ENCODE data around the gene ACBD5.
"Not testable (repeated sequence)": the region's sequence is repeated elsewhere in the genome, so short reads cannot be mapped to it uniquely, and the experiment has no call there.

The ACBD5 gene

GRCh38 chr10:27241010-27241651, 534 bp upstream of the ACBD5 start:
- DNase-seq, result peak; percentile 45

DNA sequence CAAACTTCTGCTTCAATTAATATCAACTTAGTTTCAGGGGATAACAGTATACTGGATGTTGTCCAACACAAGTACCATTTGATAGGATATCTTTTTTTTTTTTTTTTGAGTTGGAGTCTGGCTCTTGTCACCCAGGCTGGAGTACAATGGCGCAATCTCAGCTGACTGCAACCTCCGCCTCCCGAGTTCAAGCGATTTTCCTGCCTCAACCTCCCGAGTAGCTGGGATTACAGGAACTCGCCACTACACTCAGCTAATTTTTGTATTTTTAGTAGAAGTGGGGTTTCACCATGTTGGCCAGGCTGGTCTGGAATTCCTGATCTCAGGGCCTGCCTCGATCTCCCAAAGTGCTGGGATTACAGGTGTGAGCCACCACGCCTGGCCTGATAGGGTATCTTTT, 3.1 kb downstream of the ACBD5 start:
- DNase-seq, result not testable (repeated sequence)

DNA sequence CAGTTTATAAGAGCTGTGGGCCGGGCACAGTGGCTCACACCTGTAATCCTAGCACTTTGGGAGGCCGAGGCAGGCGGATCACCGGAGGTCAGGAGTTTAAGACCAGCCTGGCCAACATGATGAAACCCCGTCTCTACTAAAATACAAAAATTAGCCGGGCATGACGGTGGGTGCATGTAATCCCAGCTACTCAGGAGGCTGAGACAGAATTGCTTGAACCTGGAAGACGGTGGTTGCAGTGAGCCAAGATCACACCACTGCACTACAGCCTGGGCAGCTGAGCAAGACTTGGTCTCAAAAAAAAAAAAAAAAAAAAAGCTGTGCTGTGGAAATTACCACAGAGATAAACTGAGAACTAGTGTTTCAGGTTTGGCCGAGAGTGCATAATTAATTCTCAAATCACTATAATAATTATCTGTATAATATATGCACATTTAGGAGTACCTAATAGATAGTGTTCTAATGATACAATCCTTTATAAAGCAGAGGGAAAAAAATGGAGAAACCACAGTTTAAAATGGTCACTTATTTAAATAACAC, 3.9 kb downstream of the ACBD5 start:
- DNase-seq, result not testable (repeated sequence)

- DNase-seq, result no peak
These were observed 4.9 kb downstream of the ACBD5 start for GRCh38 chr10:27235706-27236105.

- no peak for DNase-seq
These were observed 10.6 kb downstream of the ACBD5 start for GRCh38 chr10:27230022-27230421.

GRCh38 chr10:27225642-27226257, 14.8 kb downstream of the ACBD5 start:
- no peak for DNase-seq

GRCh38 chr10:27225011-27225590, 15.5 kb downstream of the ACBD5 start:
- DNase-seq, result no peak

GRCh38 chr10:27223964-27224363, 16.6 kb downstream of the ACBD5 start:
- DNase-seq, result peak; percentile 4

DNA sequence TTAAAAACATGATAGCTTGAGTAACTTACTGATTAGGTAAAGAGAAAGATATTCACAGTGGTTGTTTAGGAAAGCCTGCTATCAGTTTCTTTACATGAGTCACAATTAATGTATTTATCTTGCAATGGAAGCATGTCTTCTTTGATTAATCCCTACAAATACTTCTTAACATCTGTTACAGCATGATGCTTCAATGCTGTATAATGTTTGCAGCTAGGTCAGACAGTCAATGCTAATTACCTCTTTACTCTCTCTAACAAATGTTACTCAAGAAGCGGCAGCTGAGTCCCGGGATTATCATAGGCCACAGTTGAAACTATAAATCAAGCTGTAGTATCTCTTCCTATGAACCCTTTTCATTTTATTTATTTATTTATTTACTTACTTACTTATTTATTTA, 33.2 kb downstream of the ACBD5 start:
- no peak for DNase-seq

DNA sequence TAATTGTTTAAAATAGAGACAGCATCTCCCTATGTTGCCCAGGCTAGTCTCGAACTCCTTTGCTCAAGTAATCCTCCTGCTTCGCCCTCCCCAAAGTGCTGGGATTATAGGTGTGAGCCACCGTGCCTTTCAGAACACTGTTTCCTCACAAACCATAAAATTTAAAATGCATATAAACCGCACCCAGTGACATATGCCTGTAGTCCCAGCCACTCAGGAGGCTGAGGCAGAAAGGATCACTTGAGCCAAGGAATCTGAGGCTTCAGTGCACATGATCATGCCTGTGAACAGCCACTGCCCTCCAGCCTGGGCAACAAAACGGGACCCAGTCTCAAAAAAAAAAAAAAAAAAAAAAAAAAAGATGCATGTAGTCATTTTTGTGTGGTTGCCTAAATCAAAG, 36.8 kb downstream of the ACBD5 start:
- DNase-seq, result no peak

GRCh38 chr10:27197980-27198620, 42.5 kb downstream of the ACBD5 start:
- no peak for DNase-seq

DNA sequence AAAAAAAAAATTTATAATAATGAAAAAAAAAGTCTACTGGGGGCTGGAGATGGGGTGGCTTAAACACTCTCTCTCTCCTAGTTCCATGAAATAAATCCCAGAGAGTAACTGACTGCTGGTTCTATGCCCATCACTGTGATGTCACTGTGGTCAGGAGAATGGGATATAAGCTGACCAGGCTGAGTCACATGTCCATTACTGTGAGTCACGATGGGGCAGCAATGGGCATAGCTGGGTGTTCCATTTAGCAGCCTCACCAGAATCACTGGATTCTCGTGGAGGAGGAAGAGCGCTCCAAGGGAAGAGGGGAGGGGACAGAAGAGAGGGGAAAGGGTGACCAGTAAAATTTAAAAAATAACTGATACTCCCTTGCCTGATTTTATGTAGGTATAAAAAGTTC, 48.3 kb downstream of the ACBD5 start:
- no peak for DNase-seq

DNA sequence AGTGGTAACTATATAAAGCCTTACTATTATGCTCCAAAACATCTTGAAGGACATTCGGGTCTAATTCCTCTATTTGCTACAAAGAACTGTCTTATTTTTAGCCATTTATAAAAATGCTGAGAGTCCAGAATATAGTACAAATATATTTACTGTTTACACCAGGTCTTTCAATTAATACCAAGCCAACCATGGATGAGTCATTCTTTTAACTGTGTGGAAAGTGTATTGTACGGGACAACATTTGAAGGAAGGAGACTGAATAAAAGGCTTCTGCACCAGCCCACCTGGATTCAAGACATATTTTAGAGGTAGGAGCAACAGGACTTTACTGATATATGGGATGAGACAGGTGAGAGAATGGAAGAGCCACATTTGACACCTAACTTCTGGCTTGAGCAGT, 50.1 kb downstream of the ACBD5 start:
- DNase-seq, result no peak

- DNase-seq, result no peak
These were observed 51.7 kb downstream of the ACBD5 start for GRCh38 chr10:27188897-27189296.

DNA sequence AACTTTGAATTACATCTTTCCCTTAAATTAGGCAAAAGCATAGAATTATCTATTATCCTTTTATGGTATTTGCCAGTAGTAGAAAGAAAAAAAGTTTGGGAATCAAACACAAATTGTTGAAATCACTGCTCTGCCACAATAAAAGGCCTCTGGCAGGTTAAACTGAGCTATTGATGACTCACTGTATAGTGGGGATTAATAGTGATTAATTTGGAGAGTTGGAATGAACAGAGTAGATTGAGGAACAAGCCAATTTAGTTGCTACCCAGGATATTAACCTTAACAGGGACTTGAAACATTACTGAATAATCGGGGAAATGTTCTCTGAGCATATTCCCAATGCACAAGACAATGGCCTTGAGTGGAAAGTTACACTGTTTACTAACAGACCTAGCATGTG, 52.3 kb downstream of the ACBD5 start:
- DNase-seq, result no peak

GRCh38 chr10:27169849-27170248, 70.7 kb downstream of the ACBD5 start:
- no peak for DNase-seq

- no peak for DNase-seq
These were observed 82.2 kb downstream of the ACBD5 start for GRCh38 chr10:27158421-27158820.

- DNase-seq, result no peak
These were observed 83.4 kb downstream of the ACBD5 start for GRCh38 chr10:27157150-27157549.

- not testable (repeated sequence) for DNase-seq
These were observed 84.0 kb downstream of the ACBD5 start for GRCh38 chr10:27156566-27156965.

- DNase-seq, result peak; percentile 89
These were observed 85.4 kb downstream of the ACBD5 start, which contains the start of gene MASTL for GRCh38 chr10:27155066-27155754. Gene MASTL, plus strand, starts transcription at chr10:27155352. Its CDS starts 75 bp downstream, at chr10:27155427.

DNA sequence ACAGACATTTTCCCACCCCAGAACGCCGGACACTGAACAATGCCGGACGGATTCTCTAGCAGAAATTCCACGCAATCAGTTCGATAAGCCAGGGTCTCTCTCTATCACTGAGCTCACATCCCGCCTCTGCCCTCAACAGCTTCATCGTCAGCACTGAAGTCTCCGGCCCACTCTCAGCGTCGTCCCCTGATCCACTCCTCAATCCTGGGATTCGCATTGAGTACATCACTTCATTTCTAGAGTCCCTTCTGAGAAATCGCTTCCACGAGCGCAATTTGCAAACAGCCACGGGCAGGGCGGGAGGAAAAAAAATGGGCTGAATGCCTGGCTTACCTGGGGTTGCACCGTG, 86.8 kb downstream of the ACBD5 start:
- DNase-seq, result peak; percentile 48

DNA sequence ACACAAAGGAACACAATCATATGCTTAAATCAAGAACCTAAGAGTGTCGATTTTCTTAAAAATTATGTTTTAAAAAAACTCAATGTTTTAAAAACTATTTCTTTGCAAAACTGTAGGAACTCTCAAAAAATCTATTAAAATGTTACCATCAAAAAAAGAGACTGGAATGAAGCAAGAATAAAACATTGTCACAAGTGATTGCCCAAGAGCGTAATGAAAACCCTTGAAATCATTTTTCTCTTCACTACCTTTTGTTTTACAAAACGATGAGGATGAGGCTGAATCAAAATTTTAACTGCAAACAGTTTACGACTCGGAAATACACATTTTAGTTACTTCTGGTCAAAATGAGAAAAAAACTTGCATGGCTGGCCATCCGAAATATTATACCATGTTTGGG, 87.3 kb downstream of the ACBD5 start:
- DNase-seq, result no peak

- no peak for DNase-seq
These were observed 87.9 kb downstream of the ACBD5 start for GRCh38 chr10:27152687-27153086.

Measured in midbrain (tissue), 1 donor.